ENCODE data around the gene HOXC11. TPM values are rescaled to one million over a fixed set of nuclear protein-coding genes. Genes with fewer than 3 reads are reported as not detected.

Gene HOXC11
- total and polyA plus RNA-seq, 2 of the 4 experiments (the other 2 are of a cell fraction): not detected

DNA sequence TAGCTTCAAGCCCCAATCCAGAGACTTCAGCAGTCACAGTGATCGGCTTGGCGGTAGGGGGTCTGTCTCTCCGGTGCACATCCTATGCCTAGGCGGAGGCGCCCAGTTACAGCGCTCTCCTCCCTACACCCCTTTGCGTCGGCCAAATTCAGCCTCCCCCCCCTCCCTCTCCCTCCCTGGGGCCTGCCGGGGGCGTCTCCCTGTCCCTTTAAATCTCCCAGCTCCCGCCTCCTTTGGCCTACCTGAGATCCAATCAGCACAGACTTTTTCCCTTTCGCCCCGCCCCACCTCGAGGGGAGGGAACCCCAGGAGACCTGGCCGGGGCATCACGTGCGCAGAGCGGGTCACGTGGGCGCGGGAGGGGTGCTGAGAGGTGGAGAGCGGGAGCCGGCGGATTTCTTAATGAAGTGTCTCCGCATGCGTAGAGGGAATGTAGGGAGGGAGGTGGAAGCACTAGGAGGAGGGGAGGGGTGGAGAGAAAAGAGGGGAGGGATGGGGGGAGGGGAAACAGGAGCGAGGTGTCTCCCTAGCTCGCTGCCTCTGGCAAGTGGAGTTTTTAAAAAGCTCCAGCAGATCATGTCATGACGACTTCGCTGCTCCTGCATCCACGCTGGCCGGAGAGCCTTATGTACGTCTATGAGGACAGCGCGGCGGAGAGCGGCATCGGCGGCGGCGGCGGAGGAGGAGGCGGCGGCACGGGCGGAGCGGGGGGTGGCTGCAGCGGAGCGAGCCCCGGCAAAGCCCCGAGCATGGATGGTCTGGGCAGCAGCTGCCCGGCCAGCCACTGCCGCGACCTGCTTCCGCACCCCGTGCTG is 34.4 kb upstream of the HOXC11 start, which contains the start of gene HOXC13:
TSS of gene HOXC13 (plus strand) at position 506 of the 815 bp plus-strand sequence. CDS start at position 582, 76 bp downstream.
- BruUV-seq (replicated peaks): no TSS peak
- ATAC-seq (ENCODE audit: low read depth) (no peak), DNase-seq (no peak)
- Histone ChIP-seq H3K56ac (ENCODE audit: extremely low read depth, insufficient read depth, low read length) (no peak within 1 kb of the TSS), H2BK15ac (ENCODE audit: low read depth, low read length) (no peak within 1 kb of the TSS), H3K18ac (ENCODE audit: low read depth, low read length) (no peak within 1 kb of the TSS), H4K8ac (ENCODE audit: low read depth in 2 of 2, low read length in 2 of 2) (no peak within 1 kb of the TSS), H3K4me3 (ENCODE audit: insufficient read depth, low read depth, low read length) (no peak within 1 kb of the TSS), H3K79me1 (ENCODE audit: low read depth in 1 of 2, low read length in 2 of 2) (no peaks in the 10 kb centered on the region), H3K4me1 (ENCODE audit: control insufficient read depth, insufficient read depth, low read length) (no peaks in the 10 kb centered on the region), H4K5ac (ENCODE audit: low read depth, low read length) (no peak within 1 kb of the TSS), H3K27ac (ENCODE audit: insufficient read depth, low read length) (no peak within 1 kb of the TSS), H2AK5ac (ENCODE audit: low read depth, low read length) (no peak within 1 kb of the TSS), H2AK9ac (replicated peaks; ENCODE audit: low read depth, low read length, poor library complexity) (no peak within 1 kb of the TSS), H2BK120ac (ENCODE audit: low read depth, low read length) (no peak within 1 kb of the TSS), H4K20me1 (ENCODE audit: insufficient read depth, low read length) (no peaks in the 10 kb centered on the region), H3K14ac (replicated peaks; ENCODE audit: low read depth, low read length) (no peak within 1 kb of the TSS), H3K36me3 (ENCODE audit: control insufficient read depth, insufficient read depth, low read length) (no peaks in the 10 kb centered on the region), H3K4ac (ENCODE audit: low read depth, low read length) (no peak within 1 kb of the TSS), H3K9me3 (ENCODE audit: control insufficient read depth, insufficient read depth, low read length) (peaks cover 9% of the 10 kb centered on the region), H2BK20ac (ENCODE audit: low read depth, low read length) (no peak within 1 kb of the TSS), H2BK5ac (ENCODE audit: low read depth, low read length, poor library complexity, severe bottlenecking) (no peak within 1 kb of the TSS), H3K9me1 (ENCODE audit: insufficient read depth, low read length) (no peaks in the 10 kb centered on the region), H4K91ac (ENCODE audit: insufficient read depth, low read depth, low read length) (no peak within 1 kb of the TSS), H3K27me3 (ENCODE audit: control insufficient read depth, insufficient read depth, low read length) (peaks cover 87% of the 10 kb centered on the region), H3K23ac (ENCODE audit: low read depth, low read length) (no peak within 1 kb of the TSS), H3K9ac (ENCODE audit: low read depth, low read length) (no peak within 1 kb of the TSS), H2AFZ (replicated peaks; ENCODE audit: low read length, poor library complexity) (peak within 1 kb of the TSS; percentile 43), H3K4me2 (ENCODE audit: low read depth, low read length) (no peak within 1 kb of the TSS)
- ChIA-PET POLR2A (ENCODE audit: unreplicated experiment) (no interaction called here), CTCF (no interaction called here)
- dilution Hi-C loops (cut with HindIII; ENCODE audit: low sequenced_read_pairs, unreplicated experiment): no loop called here
- TF ChIP-seq, protein P1, sequence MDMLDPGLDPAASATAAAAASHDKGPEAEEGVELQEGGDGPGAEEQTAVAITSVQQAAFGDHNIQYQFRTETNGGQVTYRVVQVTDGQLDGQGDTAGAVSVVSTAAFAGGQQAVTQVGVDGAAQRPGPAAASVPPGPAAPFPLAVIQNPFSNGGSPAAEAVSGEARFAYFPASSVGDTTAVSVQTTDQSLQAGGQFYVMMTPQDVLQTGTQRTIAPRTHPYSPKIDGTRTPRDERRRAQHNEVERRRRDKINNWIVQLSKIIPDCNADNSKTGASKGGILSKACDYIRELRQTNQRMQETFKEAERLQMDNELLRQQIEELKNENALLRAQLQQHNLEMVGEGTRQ (IDR thresholded peaks at IDR 0.05; ENCODE audit: low read depth, low read length): peak; percentile 78
- no peak for TF ChIP-seq BHLHE40 (IDR thresholded peaks at IDR 0.05; ENCODE audit: low read depth, low read length)
- WGBS, 2 experiments (ENCODE audit: extremely low coverage in 2 of 2, insufficient read length in 1 of 2): 1% methylated on average over 25 of the region's 56 CpGs; no CpG with 5 or more reads in 1 of the 2 experiments
- in situ Hi-C loops (cut with MboI; ENCODE audit: low sequenced_read_pairs): no loop called here
- intact Hi-C loops (cut with micrococcal nuclease): no loop called here
